Neutrophil (primary cell): ENCODE measurements around the gene FBXL22.

ENCODE experiments used
- H3K27ac ChIP-seq: fragments of 200-600 bp; sonication (generic); 2 replicates; pipeline ENCODE4 v1.5.1; 2016; ENCODE audit warnings: mild to moderate bottlenecking, moderate library complexity
- H3K27me3 ChIP-seq: fragments of 200-600 bp; sonication (generic); 2 replicates; pipeline ENCODE4 v1.6.0; 2016; ENCODE audit warnings: mild to moderate bottlenecking
- H3K36me3 ChIP-seq: fragments of 200-600 bp; sonication (generic); 2 replicates; pipeline ENCODE4 v1.5.1; 2017
- H3K4me1 ChIP-seq, 2 experiments: fragments of 200-600 bp in 1 of 2; sonication (generic) in 1 of 2; 1 replicate in 1 of 2; 2 replicates in 1 of 2; pipeline versions ENCODE4 v1.5.1 to v1.6.1; 2013 to 2016; ENCODE audit warnings: low read depth in 1 of 2, low read length in 1 of 2, mild to moderate bottlenecking in 1 of 2, moderate library complexity in 1 of 2; ENCODE audit not compliant: control insufficient read depth in 1 of 2, insufficient read depth in 1 of 2
- H3K4me3 ChIP-seq, 2 experiments: fragments of 200-600 bp in 1 of 2; sonication (generic) in 1 of 2; 1 replicate in 1 of 2; 2 replicates in 1 of 2; pipeline ENCODE4 v1.5.1; 2013 to 2016; ENCODE audit warnings: low read depth in 1 of 2, low read length in 1 of 2, mild to moderate bottlenecking in 1 of 2, moderate library complexity in 1 of 2
- H3K9me3 ChIP-seq: fragments of 200-600 bp; sonication (generic); 2 replicates; pipeline ENCODE4 v1.5.1; 2016
- TF ChIP-seq, protein P1 (sequence below): fragments of 200-600 bp; sonication (generic); IDR thresholded peaks from 2 replicates; pipeline ENCODE4 v1.5.1; 2016; ENCODE audit warnings: antibody characterized with exemption

The FBXL22 gene

DNA sequence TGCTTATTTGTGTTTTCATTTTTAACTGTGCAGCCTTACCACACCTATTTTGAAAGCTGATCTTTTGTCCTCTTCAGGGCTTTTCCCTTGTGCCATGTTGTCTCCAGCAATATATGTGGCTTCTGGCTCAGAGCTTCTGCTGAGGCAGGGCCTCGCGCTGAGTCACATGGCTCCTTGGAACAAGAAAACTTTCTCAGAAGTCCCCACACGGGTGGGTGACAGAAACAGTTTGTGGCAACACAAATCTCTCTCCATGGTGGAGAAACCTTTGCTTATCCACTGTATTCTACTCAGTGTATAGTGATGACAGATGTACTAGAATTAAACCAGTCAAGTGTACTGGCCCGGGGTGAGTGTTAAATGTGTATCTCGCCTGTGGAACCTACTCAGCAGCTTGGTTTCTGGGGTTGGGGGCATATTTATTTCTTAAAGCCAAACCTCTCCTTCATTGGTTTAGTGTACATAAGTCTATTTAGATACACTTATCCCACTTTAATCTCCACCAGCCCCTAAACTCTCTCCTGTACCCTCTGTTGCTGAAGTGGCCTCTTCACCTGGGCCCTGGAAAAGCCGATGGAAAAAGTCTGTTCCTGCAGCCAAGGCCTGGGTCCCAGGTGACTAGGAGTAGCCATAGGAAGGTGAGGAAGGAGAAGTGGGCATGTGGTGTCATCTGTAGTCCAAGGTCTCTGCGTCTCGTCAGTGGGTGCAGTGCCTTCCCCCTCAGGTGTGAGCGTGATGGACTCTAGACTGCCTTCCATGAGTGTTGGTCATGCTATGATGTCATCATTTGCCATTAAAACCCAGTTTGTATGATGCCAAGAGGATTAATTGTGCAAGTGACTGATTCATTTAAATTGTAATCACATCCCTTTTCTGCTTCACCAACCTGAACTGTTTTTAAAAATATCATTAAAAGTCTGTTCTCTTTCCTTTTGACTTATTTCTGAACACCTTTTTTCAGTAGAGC, 3.2 kb upstream of the FBXL22 start:
- no peaks in the 10 kb centered on the region for H3K27me3 ChIP-seq
- H3K36me3 ChIP-seq = peaks cover 65% of the 10 kb centered on the region
- H3K9me3 ChIP-seq = no peaks in the 10 kb centered on the region
- H3K4me3 ChIP-seq = no peak overlapping the region
- TF ChIP-seq, protein P1, sequence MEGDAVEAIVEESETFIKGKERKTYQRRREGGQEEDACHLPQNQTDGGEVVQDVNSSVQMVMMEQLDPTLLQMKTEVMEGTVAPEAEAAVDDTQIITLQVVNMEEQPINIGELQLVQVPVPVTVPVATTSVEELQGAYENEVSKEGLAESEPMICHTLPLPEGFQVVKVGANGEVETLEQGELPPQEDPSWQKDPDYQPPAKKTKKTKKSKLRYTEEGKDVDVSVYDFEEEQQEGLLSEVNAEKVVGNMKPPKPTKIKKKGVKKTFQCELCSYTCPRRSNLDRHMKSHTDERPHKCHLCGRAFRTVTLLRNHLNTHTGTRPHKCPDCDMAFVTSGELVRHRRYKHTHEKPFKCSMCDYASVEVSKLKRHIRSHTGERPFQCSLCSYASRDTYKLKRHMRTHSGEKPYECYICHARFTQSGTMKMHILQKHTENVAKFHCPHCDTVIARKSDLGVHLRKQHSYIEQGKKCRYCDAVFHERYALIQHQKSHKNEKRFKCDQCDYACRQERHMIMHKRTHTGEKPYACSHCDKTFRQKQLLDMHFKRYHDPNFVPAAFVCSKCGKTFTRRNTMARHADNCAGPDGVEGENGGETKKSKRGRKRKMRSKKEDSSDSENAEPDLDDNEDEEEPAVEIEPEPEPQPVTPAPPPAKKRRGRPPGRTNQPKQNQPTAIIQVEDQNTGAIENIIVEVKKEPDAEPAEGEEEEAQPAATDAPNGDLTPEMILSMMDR = no peak
- peak overlapping the region; percentile 50 for H3K27ac ChIP-seq
- no peaks in the 10 kb centered on the region for H3K4me1 ChIP-seq

DNA sequence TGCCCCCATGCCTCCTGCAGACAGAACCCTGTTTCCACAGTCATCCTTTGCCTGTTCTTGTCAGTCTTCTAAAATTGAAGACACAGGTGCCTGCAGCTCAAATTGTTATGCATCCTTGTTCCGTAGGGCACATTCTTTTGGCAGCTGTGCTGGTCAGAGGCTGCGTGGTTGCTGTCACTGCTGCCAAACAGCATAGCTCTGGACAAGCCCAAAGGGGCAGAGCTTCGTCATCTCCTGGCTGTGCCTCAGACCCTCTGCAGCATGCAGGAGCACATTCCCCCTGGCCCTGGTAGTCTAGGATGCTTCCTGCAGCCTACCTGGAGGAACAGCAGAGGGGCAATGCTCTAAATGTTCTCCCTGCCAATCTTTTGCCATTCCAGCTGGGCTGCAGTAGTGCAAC, 2.1 kb upstream of the FBXL22 start:
- H3K4me3 ChIP-seq = no peak overlapping the region
- H3K36me3 ChIP-seq = peaks cover 54% of the 10 kb centered on the region
- H3K27ac ChIP-seq = peak overlapping the region; percentile 50
- TF ChIP-seq, protein P1 = no peak
- peaks cover 9 to 10% of the 10 kb centered on the region in 2 experiments for H3K4me1 ChIP-seq
- no peaks in the 10 kb centered on the region for H3K27me3 ChIP-seq
- H3K9me3 ChIP-seq = no peaks in the 10 kb centered on the region

DNA sequence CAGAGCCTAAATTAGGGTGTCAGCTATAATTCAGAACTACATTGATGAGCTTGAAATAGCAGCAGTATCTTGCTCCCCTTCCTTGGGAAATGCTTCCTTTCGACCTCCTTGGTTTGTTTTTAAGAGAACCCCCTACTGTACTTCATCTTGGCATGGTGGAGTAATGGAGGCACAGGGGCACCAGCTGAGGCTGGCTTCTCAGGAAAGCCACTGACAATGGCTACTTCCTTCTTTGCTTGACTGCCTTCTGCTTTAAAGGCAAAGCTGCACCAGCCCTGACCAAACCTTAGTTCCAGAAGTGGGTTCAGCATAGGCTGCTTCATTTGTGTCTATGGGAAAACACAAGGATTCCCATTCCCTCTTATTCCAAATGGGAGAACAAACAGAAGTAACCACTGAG, 1.5 kb upstream of the FBXL22 start:
- no peak overlapping the region for H3K4me3 ChIP-seq
- H3K4me1 ChIP-seq = peaks cover 15 to 16% of the 10 kb centered on the region in 2 experiments
- H3K36me3 ChIP-seq = peaks cover 48% of the 10 kb centered on the region
- H3K9me3 ChIP-seq = no peaks in the 10 kb centered on the region
- TF ChIP-seq, protein P1 = no peak
- peak overlapping the region; percentile 50 for H3K27ac ChIP-seq
- no peaks in the 10 kb centered on the region for H3K27me3 ChIP-seq

DNA sequence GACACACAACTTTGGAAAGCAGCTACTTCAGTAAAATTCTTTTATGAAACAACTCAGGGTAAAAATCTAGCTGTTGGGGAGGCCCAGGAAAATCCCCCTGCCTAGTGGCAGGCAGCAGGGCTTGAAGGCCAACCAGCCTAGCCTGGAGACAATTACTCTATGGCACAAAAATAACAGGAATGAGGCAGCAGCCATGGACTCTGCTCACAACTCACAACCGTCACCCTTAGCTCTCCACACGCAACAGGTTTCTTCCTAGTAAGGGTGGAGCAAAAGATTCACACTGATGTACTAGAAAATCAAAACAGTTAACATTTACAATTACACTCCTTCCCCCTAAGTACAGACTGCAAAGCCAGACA, 530 bp upstream of the FBXL22 start:
- Histone ChIP-seq H3K27me3 (peaks cover 5% of the 10 kb centered on the region), H3K9me3 (no peaks in the 10 kb centered on the region), H3K27ac (no peak overlapping the region), H3K4me3 (no peak overlapping the region), H3K36me3 (peaks cover 38% of the 10 kb centered on the region), H3K4me1 (peaks cover 24% of the 10 kb centered on the region in 2 experiments)
- TF ChIP-seq, protein P1 = no peak

DNA sequence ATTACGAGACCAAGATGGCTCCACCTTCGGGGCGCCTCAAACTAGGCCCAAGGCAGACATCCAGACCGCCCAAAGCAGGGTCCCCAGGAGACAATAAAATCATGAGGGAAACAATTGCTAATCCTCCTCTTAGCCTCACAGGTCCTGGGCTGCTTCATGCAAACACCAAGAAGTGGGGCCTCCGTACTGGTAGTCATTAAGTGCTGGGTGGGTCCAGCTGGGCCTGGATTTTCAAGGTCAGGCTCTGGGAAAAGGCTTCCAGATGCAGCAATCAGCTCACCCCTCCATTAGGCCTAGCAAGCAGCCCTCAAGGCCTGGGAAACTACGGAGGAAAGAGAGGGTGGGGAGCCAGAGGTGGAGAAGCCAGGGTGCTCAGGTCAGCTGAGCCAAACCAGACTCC, 634 bp downstream of the FBXL22 start:
- TF ChIP-seq, protein P1 = no peak
- Histone ChIP-seq H3K4me3 (no peak overlapping the region), H3K36me3 (peaks cover 26% of the 10 kb centered on the region), H3K27ac (no peak overlapping the region), H3K4me1 (peaks cover 27 to 28% of the 10 kb centered on the region in 2 experiments), H3K9me3 (no peaks in the 10 kb centered on the region), H3K27me3 (peaks cover 11% of the 10 kb centered on the region)
